Measurements from ENCODE around the gene GPER1. TPM values are rescaled to one million over a fixed set of nuclear protein-coding genes. Genes with fewer than 3 reads are reported as not detected.

GPER1 gene
- total RNA-seq, 2 experiments from 2014 or later, result not detected

Other genes with a start within 250 kb of the GPER1 start
- 10 to 100 TPM; 39.1 to 42.5 TPM for gene GET4, start 211.6 kb upstream of the GPER1 start, total RNA-seq
- gene ADAP1, start 133.4 kb upstream of the GPER1 start, total RNA-seq, result 10 to 100 TPM; 68.9 to 69.1 TPM
- gene COX19, start 112.6 kb upstream of the GPER1 start, total RNA-seq, result 10 to 100 TPM; 18.2 to 20.3 TPM
- gene CYP2W1, start 104.9 kb upstream of the GPER1 start, total RNA-seq, result not detected
- gene GPR146, start 43.6 kb upstream of the GPER1 start, total RNA-seq, result 1 to 10 TPM; 2.1 TPM
- gene ZFAND2A, start 72.1 kb downstream of the GPER1 start, total RNA-seq, result 10 to 100 TPM; 21.3 to 24.2 TPM
- gene UNCX, start 144.8 kb downstream of the GPER1 start, total RNA-seq, result not detected